NCI-H1436 (cell line): Measurements from ENCODE around the gene BMERB1.
"Not testable (repeated sequence)": the region's sequence is repeated elsewhere in the genome, so short reads cannot be mapped to it uniquely, and the experiment has no call there.

Experiments used
- DNase-seq: peaks from one replicate; lab custom pipeline; 2025; lab: John Stamatoyannopoulos, UW

Gene BMERB1

GRCh38 chr16:15464401-15465186 is 30.2 kb downstream of the BMERB1 start:
- no peak for DNase-seq

DNA sequence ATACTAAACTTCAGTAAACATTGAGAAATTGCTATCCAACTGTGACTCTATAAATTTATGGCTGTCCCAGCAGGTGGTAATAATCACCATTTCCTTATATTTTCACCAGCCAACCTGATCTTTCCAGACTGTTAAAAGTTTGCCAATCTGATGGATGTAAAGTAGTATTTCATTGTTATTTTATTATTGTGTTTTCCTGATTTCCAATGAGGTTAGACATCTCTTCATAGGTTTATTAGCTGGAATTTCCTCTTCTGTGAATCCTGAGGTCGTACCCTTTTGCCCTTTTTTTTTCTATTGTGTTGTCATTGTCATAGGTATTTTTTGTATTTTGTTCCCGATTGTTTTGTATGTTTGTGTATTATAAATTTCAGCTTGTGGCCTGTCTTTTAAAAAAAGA is 31.7 kb downstream of the BMERB1 start:
- DNase-seq = no peak

- DNase-seq = no peak
Observed at GRCh38 chr16:15466886-15467781, 32.7 kb downstream of the BMERB1 start.

GRCh38 chr16:15476971-15477370 is 42.6 kb downstream of the BMERB1 start:
- not testable (repeated sequence) for DNase-seq

DNA sequence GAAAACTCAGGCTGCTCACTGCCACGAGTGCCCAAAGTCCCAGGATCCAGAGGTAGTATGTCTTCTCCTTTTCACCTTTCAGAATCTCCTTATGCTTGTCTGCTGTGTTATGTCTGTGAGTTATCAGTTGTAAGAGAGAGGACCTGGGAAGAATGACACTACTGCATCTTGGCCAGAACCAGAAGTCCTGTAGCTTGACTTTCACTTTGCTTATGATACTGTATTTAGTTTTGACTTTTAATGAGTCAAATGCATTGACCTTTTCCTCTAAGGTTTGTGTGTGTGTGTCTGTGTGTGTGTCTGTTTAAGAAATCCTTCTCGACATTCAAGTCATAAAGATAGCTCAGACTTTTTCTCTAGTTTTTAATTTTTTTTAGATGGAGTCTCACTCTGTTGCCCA is 43.4 kb downstream of the BMERB1 start:
- no peak for DNase-seq

DNA sequence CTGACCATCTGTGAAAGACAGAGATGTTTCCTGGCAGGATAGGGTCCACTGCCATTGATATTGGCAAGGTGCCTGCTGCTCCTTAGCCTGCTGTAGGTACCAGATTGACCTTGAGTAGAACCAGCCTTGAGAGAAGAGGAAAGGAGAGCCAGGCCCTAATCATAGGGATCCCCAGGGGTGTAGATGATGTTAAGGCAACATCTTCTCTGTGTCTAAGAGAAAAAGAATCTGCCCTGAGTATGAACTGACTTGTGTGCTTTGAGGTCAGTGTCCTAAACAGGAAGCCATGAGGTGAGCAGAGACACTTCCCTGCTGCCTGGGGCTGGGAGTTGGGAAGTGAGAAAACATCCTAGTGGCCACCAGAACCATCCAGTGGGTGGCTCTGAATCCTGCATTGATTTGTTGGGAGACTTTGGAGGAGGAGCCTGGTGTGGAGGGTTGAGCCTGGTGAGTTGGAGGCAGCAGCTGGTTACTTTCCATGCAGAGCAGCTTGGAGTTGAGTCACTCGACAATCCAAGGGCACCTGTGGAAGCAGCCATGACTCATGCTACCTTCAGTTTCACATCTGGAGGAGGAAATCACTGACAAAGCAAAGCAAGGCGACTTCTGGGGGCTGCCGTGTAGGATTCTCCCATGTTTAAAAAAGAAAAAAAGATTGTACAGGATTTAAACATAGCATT is 47.8 kb downstream of the BMERB1 start:
- no peak for DNase-seq

DNA sequence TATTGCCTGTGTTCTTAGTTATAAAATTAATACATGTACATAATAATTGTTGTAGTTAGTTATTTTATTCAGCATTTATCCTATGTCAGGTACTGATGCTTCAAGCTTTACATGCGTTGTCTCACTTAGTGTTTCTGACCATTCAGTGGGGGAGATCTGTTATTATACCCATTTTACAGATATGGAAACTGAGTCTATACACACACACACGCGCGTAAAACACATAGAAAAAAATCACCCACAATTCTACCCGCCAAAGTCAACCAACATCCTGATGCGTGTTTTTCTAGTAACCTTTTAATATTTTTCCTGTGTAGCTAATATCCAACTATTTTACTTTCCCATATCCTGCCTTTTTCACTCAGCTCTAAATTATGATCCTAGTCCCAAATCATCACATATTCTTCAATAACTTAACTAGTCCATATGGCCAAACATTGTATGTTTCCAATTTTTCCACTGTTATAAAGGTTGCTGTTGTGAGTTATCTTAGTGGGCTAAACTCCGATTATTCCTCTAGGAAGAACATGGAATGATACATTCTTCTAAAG is 48.4 kb downstream of the BMERB1 start:
- DNase-seq = no peak

DNA sequence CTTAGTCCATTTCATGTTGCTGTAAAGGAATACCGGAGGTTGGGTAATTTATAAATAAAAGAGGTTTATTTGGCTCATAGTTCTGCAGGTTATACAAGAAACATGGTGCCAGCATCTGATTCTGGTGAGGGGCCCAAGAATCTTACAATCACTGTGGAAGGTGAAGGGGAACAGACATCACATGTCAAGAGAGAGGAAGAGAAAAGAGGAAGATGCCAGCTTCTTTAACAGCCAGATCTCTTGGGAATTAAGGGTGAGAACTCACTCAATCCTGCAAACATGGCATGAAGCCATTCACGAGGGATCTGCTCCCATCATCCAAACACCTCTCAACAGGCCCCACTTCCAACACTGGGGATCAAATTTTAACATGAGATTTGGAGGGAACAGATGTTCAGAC is 49.5 kb downstream of the BMERB1 start:
- DNase-seq = no peak

DNA sequence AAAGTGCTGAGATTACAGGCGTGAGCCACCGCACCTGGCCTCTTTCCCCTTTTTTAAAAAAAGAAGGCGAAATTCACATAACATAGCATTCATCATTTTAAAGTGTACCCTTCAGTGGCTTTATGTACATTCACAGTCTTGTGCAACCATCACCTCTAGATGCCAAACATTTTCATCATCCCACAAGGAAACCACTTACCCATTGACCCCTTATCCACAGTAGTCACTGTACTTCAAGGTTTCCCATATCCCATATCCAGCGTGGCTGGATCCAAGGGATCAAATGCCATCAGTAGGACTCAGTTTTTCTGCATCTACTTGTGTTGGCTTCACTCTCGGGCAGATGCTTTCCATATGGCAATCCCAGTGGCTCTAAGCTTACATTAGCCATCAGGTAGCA is 50.3 kb downstream of the BMERB1 start:
- no peak for DNase-seq

- DNase-seq = no peak
Observed at GRCh38 chr16:15485175-15485574, 50.8 kb downstream of the BMERB1 start.

GRCh38 chr16:15486661-15487060 is 52.3 kb downstream of the BMERB1 start:
- DNase-seq = no peak

GRCh38 chr16:15487336-15488284 is 53.2 kb downstream of the BMERB1 start:
- DNase-seq = no peak

DNA sequence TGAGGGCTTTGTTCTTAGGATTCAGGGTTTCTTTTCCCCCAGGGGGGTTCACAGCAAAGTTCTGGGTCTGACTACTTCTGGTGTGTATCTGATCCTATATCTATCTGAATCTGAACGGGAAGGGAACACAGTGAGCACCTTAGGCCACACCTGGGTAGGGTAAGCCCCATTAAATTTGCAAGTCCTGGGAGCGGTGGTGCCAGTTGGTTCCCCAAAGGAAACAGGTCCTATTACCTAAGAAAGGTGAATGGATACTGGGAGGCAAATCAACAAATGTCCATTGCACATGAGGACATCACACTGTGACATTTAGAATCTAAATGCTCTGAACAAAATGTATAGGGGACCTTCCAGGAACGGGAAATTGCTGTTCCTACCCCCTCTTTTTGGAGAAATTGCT is 54.6 kb downstream of the BMERB1 start:
- DNase-seq = no peak

DNA sequence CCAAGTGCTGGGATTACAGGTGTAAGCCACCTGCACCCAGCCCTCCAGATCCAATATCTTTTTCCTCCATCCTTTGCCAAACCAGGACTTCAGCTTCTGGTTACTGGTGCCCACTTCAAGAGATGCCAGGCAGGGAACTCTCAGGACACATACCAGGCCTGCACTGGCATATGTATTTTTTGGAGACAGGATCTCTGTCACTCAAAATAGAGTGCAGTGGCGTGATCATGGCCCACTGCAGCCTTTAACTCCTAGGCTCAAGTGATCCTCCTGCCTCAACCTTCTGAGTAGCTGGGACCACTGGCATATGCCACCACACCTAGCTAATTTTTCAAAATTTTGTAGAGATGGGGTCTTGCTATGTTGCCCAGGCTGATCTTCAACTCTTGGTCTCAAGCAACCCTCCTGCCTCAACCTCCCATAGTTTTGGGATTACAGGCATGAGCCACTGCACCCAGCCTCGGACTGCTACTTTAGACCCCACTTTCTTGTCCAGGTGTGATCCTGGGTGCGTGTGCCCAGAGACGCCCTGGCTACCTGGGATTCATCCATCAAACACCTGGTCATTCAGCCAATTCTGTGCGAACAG is 55.8 kb downstream of the BMERB1 start:
- DNase-seq = no peak

DNA sequence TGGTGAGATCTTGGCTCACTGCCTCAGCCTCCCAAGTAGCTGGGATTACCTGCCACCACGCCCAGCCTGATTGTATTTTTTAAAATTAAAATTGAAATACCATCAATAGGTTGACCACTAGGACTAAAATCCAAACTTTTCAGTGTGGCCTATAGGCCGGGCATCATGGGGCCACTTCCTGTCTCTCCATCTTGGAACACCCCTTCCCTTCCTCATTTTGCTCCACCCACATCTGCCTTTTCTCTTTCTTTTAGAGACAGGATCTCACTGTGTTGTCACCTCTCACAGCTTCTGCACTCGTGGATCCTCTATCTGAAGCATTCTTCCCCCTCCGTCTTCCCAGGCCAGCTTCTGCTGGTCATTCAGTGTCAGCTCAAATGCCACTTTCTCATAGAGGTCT is 57.0 kb downstream of the BMERB1 start:
- DNase-seq = no peak

GRCh38 chr16:15492091-15492740 is 57.8 kb downstream of the BMERB1 start:
- DNase-seq = no peak

- DNase-seq = peak; percentile 22
Observed at GRCh38 chr16:15493466-15494180, 59.2 kb downstream of the BMERB1 start.

DNA sequence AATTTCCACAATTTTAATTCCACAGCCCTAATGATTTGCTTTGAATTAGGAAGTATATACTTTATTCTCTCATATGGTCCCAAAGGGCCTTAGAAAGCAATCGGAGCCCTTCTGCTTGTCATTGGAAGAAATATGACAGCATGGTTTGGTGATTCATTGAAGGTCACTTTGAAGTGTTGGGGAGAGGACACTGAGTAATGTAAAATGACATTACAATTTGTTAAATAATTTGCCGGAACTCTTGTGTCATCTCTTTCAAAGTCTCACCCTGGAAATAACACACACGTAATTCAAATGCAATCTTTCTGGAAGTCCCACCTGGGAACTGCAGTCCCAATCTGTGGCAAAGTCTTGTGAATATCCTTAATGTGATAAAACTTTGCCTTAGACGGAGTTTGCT is 59.8 kb downstream of the BMERB1 start:
- DNase-seq = no peak

GRCh38 chr16:15495898-15496297 is 61.5 kb downstream of the BMERB1 start:
- no peak for DNase-seq
